Cortex of kidney (tissue), 1 donor: ENCODE data around the gene BTBD17.

Experiments used
- DNase-seq: peaks from one replicate; lab custom pipeline; 2025; lab: John Stamatoyannopoulos, UW

BTBD17 gene

GRCh38 chr17:74358697-74359096, 3.0 kb downstream of the BTBD17 start:
- DNase-seq: no peak

- DNase-seq: no peak
Measured at GRCh38 chr17:74357466-74357809, 4.2 kb downstream of the BTBD17 start.

GRCh38 chr17:74356646-74357465, 4.8 kb downstream of the BTBD17 start:
- DNase-seq: no peak

- no peak for DNase-seq
Measured at GRCh38 chr17:74355065-74355464, 6.6 kb downstream of the BTBD17 start.

GRCh38 chr17:74354561-74354960, 7.1 kb downstream of the BTBD17 start:
- DNase-seq: no peak

DNA sequence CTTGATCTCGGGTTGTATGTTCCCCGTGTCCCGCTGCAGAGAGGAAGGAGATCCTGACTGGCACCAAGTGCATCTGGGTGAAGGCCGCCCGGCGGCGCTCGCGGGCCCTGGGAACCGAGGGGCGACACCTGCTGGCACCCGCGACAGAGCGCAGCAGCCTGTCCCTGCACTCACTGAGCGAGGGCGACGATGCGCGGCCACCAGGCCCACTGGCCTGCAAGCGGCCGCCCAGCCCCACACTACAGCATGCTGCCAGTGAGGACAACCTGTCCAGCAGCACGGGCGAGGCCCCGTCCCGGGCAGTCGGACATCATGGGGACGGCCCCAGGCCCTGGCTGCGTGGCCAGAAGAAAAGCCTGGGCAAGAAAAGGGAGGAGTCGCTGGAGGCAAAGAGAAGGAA, 7.5 kb downstream of the BTBD17 start:
- DNase-seq: no peak

DNA sequence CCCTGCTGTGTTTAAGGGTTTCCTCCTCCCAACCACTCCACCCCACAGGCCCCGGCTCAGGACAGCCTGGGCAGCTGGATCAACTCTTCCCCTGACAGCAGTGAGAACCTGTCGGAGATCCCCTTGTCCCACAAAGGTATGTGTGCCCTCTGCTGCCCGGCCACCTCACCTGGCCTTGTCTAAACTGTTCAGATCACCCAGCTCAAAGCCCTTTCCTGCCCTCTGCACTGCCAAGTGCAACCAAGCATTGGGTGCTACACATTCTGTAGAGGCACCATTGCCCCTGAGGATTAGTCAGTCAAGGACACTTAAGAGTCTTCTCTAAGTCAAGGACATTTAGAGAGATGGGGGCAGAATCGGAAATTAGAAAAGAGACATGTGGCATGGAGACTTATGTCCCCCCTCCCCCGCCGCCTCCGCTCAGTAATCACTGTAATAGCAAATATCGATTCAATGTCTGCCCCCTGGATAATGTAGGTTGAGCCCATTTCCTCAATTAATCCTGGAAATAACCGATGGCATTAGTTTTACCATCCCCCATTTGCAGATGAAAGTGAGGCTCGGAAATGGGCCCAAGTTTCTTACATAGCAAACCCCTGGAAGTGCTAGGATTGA, 8.1 kb downstream of the BTBD17 start:
- no peak for DNase-seq

- no peak for DNase-seq
Measured at GRCh38 chr17:74351552-74352210, 10.0 kb downstream of the BTBD17 start.

DNA sequence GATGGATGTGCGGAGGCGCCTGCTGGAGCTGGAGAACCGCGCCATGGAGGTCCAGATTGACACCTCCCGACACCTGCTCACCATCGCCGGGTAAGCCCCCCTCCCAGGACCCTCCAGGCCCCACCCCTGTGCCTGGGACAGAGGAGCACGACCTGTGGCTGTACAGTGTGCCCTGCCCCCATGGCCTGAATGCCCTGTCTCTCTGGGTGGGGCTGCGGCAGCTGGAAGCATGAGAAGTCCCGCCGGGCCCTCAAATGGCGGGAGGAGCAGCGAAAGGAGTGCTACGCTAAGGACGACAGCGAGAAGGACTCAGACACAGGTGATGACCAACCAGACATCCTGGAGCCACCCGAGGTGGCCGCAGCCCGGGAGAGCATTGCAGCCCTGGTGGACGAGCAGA, 11.2 kb downstream of the BTBD17 start:
- DNase-seq: no peak

GRCh38 chr17:74349120-74349519, 12.5 kb downstream of the BTBD17 start:
- no peak for DNase-seq

- no peak for DNase-seq
Measured at GRCh38 chr17:74347646-74348045, 14.0 kb downstream of the BTBD17 start.

- DNase-seq: no peak
Measured at GRCh38 chr17:74345433-74346241, 16.0 kb downstream of the BTBD17 start.

- DNase-seq: no peak
Measured at GRCh38 chr17:74344658-74345057, 17.0 kb downstream of the BTBD17 start.

- no peak for DNase-seq
Measured at GRCh38 chr17:74343526-74344284, 18.0 kb downstream of the BTBD17 start.

- no peak for DNase-seq
Measured at GRCh38 chr17:74343121-74343520, 18.5 kb downstream of the BTBD17 start.

- DNase-seq: no peak
Measured at GRCh38 chr17:74342224-74342623, 19.4 kb downstream of the BTBD17 start.

DNA sequence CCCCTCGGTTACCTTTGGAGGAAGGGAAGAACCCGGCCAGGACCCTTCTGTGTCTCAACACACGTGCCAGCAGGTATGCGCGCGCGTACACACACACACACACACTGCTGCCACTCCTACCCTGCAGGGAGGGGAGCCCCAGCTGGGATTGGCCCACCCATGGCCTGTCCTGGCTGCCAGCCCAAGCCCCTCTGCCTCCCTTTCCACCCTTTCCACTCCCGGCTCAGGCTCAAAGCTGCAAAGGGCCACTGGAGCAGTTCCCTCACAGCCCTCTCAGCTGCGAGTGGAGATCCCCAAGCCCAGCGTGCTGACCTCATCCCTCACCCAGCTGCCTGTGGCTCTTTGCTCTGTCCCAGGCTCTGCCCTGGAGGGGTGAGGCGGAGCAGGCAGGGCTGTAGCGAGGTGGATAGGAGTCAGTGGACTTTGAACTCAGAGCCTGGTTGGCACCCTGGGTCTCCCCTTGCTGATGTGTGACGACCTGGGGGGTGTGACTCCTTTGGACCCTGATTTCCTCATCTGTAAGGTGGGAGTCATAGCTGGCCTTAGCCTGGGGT, 21.1 kb downstream of the BTBD17 start:
- no peak for DNase-seq

- DNase-seq: no peak
Measured at GRCh38 chr17:74339537-74340195, 22.0 kb downstream of the BTBD17 start.

GRCh38 chr17:74337834-74338500, 23.7 kb downstream of the BTBD17 start:
- DNase-seq: no peak

- DNase-seq: no peak
Measured at GRCh38 chr17:74336307-74336706, 25.4 kb downstream of the BTBD17 start.
